Measurements from ENCODE around the gene REEP1.
A peak's percentile ranks its signal among the peaks of the same experiment; 100 is the strongest.
"Not testable (repeated sequence)": the region's sequence is repeated elsewhere in the genome, so short reads cannot be mapped to it uniquely, and the experiment has no call there.

The REEP1 gene

DNA sequence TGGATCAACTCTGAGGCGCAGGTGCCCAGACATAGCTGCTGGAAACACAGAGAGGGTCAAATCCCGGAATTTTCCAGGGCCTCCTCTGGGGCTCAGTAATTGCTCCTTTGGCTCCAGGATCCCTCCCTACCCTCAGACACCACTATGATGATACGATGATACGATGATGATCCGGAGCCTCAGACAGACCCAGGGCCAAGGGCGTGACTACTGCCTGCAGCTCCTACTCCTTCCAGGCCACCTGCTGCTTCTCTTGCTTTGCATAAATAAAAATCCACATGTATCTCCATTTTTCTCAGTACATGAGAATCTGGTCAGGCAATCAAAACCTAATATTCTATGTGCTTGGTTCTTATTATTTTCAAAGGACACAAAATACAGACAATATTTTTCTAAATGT lies 104.5 kb downstream of the REEP1 start:
- no peak overlapping the region for H3K4me3 ChIP-seq (ENCODE audit: low read length)
- DNase-seq (ENCODE audit: low read depth, low spot score) = no peak

DNA sequence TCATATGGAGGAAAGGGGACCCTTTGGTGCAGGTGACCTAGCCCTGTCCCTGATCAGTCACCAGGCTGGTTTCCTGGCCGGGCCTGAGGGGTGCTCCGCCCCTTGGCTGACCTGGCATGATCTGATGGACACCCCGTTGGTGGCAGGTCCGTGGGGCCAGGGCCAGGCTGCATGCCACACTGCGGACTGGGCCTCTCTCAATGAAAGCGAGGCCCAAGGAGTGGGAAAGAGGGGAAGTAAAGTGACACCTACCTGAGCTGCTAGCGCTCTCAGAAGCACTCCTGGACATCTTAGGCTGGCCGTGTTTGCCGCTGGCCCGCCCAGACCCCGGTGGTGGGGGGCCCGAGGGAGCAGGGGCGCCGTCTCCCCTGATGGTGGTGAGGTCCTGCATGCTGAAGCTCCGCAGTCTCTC lies 105.0 kb downstream of the REEP1 start:
- no peak overlapping the region for H3K4me3 ChIP-seq (ENCODE audit: low read length)
- DNase-seq (ENCODE audit: low read depth, low spot score) = no peak

DNA sequence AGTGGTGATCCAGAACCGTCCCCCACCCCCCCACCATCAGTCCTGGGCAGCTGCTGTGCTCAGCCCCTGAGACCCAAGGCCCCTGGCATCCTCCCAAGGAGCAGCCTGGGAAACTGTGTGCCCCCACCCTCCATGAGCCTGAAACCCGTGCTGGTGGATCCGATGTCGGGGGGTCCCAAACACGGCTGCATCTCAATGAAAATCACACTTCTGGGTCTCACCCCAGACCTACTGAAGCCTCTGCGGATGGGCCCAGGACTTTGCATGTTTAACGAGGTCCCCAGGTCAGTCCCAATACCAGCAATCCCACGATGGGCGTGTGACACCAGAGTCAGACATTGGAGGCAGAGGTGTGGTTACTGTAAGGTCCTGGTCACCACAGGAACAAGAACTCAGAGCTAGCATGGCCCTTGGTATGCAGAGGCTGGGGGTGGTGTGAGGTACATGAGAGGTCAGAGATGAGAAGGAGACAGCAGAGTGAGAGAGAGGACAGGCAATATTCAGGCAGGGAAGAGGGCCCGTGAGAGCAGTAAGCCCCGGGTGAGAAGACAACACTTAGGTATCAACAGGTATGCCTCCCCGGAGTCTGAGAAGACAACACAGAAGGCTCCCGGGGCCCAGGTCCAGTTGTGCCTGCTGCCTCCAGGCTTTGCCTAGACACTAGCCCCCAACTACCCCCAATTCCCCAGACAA lies 105.6 kb downstream of the REEP1 start:
- DNase-seq (ENCODE audit: low read depth, low spot score) = no peak
- H3K4me3 ChIP-seq (ENCODE audit: low read length) = no peak overlapping the region

DNA sequence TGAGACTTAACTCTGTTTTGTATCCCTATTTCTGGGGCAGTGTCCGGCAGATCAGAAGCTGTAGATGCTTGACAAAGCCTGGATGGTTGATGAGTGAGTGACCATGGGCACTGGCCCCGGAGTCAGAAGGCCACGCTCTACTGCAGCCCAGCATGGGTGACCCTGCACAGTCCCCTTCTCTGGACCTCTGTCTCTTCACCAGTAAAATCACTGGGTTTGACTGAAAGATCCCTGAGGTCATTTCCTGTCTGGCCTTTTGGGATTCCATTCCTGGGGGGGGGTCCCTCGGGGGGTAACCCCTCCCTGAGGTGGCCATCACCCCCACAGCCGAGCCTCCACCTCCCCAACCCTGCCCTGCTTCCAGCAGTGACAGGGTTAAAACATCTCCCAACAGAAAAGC lies 106.5 kb downstream of the REEP1 start:
- H3K4me3 ChIP-seq (ENCODE audit: low read length) = no peak overlapping the region
- no peak for DNase-seq (ENCODE audit: low read depth, low spot score)

GRCh38 chr2:86229221-86229620 lies 108.2 kb downstream of the REEP1 start:
- no peak overlapping the region for H3K4me3 ChIP-seq (ENCODE audit: low read length)
- no peak for DNase-seq (ENCODE audit: low read depth, low spot score)

GRCh38 chr2:86228574-86228973 lies 108.9 kb downstream of the REEP1 start:
- not testable (repeated sequence) for DNase-seq (ENCODE audit: low read depth, low spot score); H3K4me3 ChIP-seq (ENCODE audit: low read length)

- no peak overlapping the region for H3K4me3 ChIP-seq (ENCODE audit: low read length)
- DNase-seq (ENCODE audit: low read depth, low spot score) = no peak
Observed at GRCh38 chr2:86227685-86228084, 109.7 kb downstream of the REEP1 start.

GRCh38 chr2:86226636-86227520 lies 110.5 kb downstream of the REEP1 start:
- no peak overlapping the region for H3K4me3 ChIP-seq (ENCODE audit: low read length)
- no peak for DNase-seq (ENCODE audit: low read depth, low spot score)

- H3K4me3 ChIP-seq (ENCODE audit: low read length) = no peak overlapping the region
- DNase-seq (ENCODE audit: low read depth, low spot score) = no peak
Observed at GRCh38 chr2:86226070-86226469, 111.4 kb downstream of the REEP1 start.

DNA sequence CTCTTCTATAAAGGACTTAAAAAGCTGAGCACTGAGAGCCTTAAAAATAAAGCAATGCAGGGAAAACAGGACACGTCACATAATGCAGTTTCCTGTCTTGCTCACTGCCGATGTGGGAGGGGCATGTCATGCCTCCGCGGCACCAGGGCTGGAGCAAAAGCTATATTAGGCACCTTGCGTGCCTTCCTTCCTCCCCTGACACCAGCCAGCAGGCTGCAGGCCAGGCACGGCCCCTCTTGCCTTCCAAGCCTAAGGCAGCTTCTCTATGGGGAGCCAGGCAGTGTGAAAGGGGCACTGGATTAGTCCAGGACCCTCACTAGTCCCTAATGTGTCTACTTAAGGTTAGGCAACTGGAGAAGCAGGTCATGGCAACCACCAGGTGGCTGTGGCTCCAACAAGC lies 111.8 kb downstream of the REEP1 start:
- DNase-seq (ENCODE audit: low read depth, low spot score) = no peak
- H3K4me3 ChIP-seq (ENCODE audit: low read length) = no peak overlapping the region

- DNase-seq (ENCODE audit: low read depth, low spot score) = no peak
- no peak overlapping the region for H3K4me3 ChIP-seq (ENCODE audit: low read length)
Observed at GRCh38 chr2:86224645-86225355, 112.6 kb downstream of the REEP1 start.

- DNase-seq (ENCODE audit: low read depth, low spot score) = no peak
- no peak overlapping the region for H3K4me3 ChIP-seq (ENCODE audit: low read length)
Observed at GRCh38 chr2:86223927-86224560, 113.4 kb downstream of the REEP1 start.

- DNase-seq (ENCODE audit: low read depth, low spot score) = no peak
Observed at GRCh38 chr2:86223140-86223926, 114.1 kb downstream of the REEP1 start.

GRCh38 chr2:86221066-86221684 lies 116.3 kb downstream of the REEP1 start:
- DNase-seq (ENCODE audit: low read depth, low spot score) = peak; percentile 62
- no peak overlapping the region for H3K4me3 ChIP-seq (ENCODE audit: low read length)

More at GRCh38 chr2:86223140-86223926, 114.1 kb downstream of the REEP1 start:
- no peak overlapping the region for H3K4me3 ChIP-seq (ENCODE audit: low read length)

DNA sequence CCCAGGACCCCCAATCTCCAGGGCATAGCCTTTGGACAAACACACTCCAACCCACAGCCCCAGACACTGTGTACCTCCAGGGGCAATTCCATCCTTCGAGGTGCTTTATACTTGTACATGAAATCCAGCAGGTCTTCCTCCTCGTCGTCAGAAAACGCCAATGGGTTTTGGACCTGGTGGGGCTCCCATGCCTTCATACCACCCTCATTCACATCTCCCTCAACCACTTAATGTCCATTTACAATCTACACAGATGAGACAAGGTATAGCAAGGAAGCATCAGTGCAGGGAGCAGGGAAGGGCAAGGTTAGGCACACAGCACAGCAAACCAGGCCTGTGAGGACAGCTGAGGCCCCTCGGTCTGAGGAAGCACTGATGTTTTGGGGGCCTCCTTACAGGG lies 117.5 kb downstream of the REEP1 start:
- no peak overlapping the region for H3K4me3 ChIP-seq (ENCODE audit: low read length)
- DNase-seq (ENCODE audit: low read depth, low spot score) = no peak

DNA sequence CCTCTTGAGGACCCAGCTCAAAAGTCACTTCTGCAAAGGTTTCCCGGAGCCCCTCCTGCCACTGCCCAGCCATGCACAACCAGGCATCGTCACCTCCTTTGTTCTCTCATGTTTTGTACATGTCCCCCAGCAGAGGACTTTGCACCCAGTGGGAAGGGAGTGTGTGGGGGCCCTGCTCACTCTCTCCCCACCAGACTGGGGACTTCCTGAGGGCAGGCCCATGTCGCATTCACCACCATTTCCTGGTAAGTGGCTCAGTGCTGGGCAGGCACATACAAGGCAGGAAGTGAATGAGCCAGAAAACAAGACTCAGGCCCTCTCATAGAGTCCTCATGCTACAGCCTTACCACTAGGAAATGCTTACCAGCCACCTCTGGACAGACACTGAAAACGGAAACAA lies 119.3 kb downstream of the REEP1 start:
- H3K4me3 ChIP-seq (ENCODE audit: low read length) = no peak overlapping the region
- DNase-seq (ENCODE audit: low read depth, low spot score) = no peak

DNA sequence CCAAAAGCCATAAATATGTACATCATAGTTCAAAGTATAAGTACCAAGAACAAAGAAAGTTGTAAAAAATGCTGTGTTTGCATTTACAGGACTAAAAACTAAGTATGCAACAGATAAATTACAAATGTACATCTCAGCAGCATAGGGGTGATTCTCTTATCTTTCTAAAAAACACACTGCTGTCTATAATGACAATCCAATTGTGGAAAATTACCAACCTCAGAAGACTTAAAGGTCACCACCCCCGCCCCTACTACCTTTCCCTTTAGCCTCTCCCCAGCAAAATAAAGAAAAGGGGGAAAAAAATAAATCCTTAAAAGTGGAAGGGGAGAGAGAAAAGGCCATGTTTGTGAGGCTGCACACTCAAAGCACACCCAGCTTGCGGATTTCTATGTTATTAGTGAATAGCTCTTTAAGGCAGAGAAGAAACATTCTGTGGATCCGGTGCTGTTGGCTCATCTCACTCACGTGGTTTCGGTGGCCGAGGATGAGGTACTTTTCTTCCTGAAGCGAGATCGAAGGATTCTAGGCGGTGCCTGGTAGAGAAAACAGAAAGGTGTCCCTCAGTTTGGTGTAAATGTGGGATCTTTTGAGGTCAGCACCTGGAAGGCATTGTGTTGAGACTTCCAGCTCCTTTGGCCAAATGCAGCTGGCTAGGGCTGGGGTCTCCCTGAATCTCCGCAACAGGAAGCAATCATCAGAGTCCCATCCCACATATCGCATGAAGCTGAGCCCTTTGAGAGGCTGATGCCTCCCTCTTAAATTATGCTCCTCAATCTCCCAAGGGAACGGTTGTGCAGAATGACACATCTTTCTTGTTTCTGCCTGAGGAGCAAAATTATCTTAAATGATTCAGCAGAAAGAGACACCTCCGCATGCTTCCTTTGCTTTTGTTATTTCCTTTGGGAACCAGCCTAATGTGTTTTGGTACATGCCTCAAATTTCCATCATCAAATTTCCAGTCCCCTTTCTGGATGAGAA lies 120.6 kb downstream of the REEP1 start:
- no peak overlapping the region for H3K4me3 ChIP-seq (ENCODE audit: low read length)
- no peak for DNase-seq (ENCODE audit: low read depth, low spot score)

All from Jurkat, Clone E6-1 (cell line).